Stimulated activated naive CD4-positive, alpha-beta T cell treated with Interleukin-2 at 50 U/mL for 16 hours (primary cell): ENCODE results near the gene THUMPD3.

Source experiments
- DNase-seq: peaks from one replicate; lab custom pipeline; 2025; lab: John Stamatoyannopoulos, UW

Gene THUMPD3

GRCh38 chr3:9352917-9353752, 9.7 kb upstream of the THUMPD3 start:
- DNase-seq, result peak; percentile 35

- DNase-seq, result no peak
Measured at GRCh38 chr3:9361691-9362388, 1.0 kb upstream of the THUMPD3 start.

GRCh38 chr3:9369508-9369907, 6.7 kb downstream of the THUMPD3 start:
- DNase-seq, result no peak

- no peak for DNase-seq
Measured at GRCh38 chr3:9373465-9373864, 10.6 kb downstream of the THUMPD3 start.

GRCh38 chr3:9377981-9378380, 15.1 kb downstream of the THUMPD3 start:
- no peak for DNase-seq

GRCh38 chr3:9379327-9379726, 16.5 kb downstream of the THUMPD3 start:
- no peak for DNase-seq

GRCh38 chr3:9380014-9380413, 17.2 kb downstream of the THUMPD3 start:
- DNase-seq, result no peak

GRCh38 chr3:9384141-9384828, 21.4 kb downstream of the THUMPD3 start:
- no peak for DNase-seq

- DNase-seq, result no peak
Measured at GRCh38 chr3:9385187-9386077, 22.6 kb downstream of the THUMPD3 start.

GRCh38 chr3:9386078-9386459, 23.2 kb downstream of the THUMPD3 start:
- no peak for DNase-seq

- no peak for DNase-seq
Measured at GRCh38 chr3:9386501-9387321, 23.9 kb downstream of the THUMPD3 start.

- DNase-seq, result no peak
Measured at GRCh38 chr3:9387322-9387655, 24.4 kb downstream of the THUMPD3 start.

GRCh38 chr3:9388142-9388541, 25.3 kb downstream of the THUMPD3 start:
- DNase-seq, result no peak

GRCh38 chr3:9388562-9389272, 25.9 kb downstream of the THUMPD3 start:
- no peak for DNase-seq

GRCh38 chr3:9390265-9390888, 27.5 kb downstream of the THUMPD3 start:
- DNase-seq, result no peak

GRCh38 chr3:9392041-9392440, 29.2 kb downstream of the THUMPD3 start:
- no peak for DNase-seq

- no peak for DNase-seq
Measured at GRCh38 chr3:9395570-9396300, 32.9 kb downstream of the THUMPD3 start.

GRCh38 chr3:9396301-9396631, 33.4 kb downstream of the THUMPD3 start:
- peak; percentile 87 for DNase-seq

GRCh38 chr3:9396632-9397331, 33.9 kb downstream of the THUMPD3 start:
- DNase-seq, result peak; percentile 99
